Jurkat, Clone E6-1 (cell line): ENCODE data around the gene TBX19. TPM values are rescaled to one million over a fixed set of nuclear protein-coding genes. Genes with fewer than 3 reads are reported as not detected.

Experiments
- DNase-seq: peaks from one replicate; pipeline ENCODE4 v3.0.0-alpha.2; 2011; ENCODE audit warnings: low read depth, low spot score
- H3K4me3 ChIP-seq: 2 replicates; pipeline ENCODE4 v1.5.1; 2011; ENCODE audit warnings: mild to moderate bottlenecking, low read length, control low read depth, moderate library complexity
- polyA plus RNA-seq: library from polyadenylated mRNA; unstranded; fragments of >200 nt; gene quantifications from one replicate; pipeline ENCODE4 v1.2.1, GENCODE V29; 2012; ENCODE audit warnings: missing spikeins; ENCODE audit not compliant: insufficient read length, insufficient read depth

TBX19 gene
- 0.37 TPM for polyA plus RNA-seq

GRCh38 chr1:168280296-168280927 lies at the start of gene TBX19:
Gene TBX19, plus strand, starts transcription at chr1:168280877. Its CDS starts 214 bp downstream, at chr1:168281091.
- H3K4me3 ChIP-seq = no peak within 1 kb of the TSS
- DNase-seq = no peak

- H3K4me3 ChIP-seq = no peak overlapping the region
These were observed 45.7 kb upstream of the TBX19 start for GRCh38 chr1:168234846-168235547.

GRCh38 chr1:168235548-168235885 lies 45.2 kb upstream of the TBX19 start:
- H3K4me3 ChIP-seq = no peak overlapping the region

More at GRCh38 chr1:168234846-168235547, 45.7 kb upstream of the TBX19 start:
- DNase-seq = peak; percentile 57

GRCh38 chr1:168235937-168236336 lies 44.7 kb upstream of the TBX19 start:
- DNase-seq = no peak
- H3K4me3 ChIP-seq = no peak overlapping the region

More at GRCh38 chr1:168235548-168235885, 45.2 kb upstream of the TBX19 start:
- no peak for DNase-seq

- H3K4me3 ChIP-seq = no peak overlapping the region
- DNase-seq = no peak
These were observed 43.7 kb upstream of the TBX19 start for GRCh38 chr1:168236836-168237611.

- no peak overlapping the region for H3K4me3 ChIP-seq
- DNase-seq = no peak
These were observed 37.5 kb upstream of the TBX19 start for GRCh38 chr1:168243198-168243597.

- H3K4me3 ChIP-seq = no peak overlapping the region
- DNase-seq = peak; percentile 27
These were observed 37.0 kb upstream of the TBX19 start for GRCh38 chr1:168243636-168244212.

- no peak for DNase-seq
- no peak overlapping the region for H3K4me3 ChIP-seq
These were observed 35.6 kb upstream of the TBX19 start for GRCh38 chr1:168245042-168245441.

GRCh38 chr1:168246506-168246905 lies 34.2 kb upstream of the TBX19 start:
- no peak overlapping the region for H3K4me3 ChIP-seq
- DNase-seq = no peak

GRCh38 chr1:168252204-168252733 lies 28.4 kb upstream of the TBX19 start:
- DNase-seq = no peak
- no peak overlapping the region for H3K4me3 ChIP-seq

GRCh38 chr1:168256164-168256563 lies 24.5 kb upstream of the TBX19 start:
- H3K4me3 ChIP-seq = no peak overlapping the region
- no peak for DNase-seq

GRCh38 chr1:168257397-168257796 lies 23.3 kb upstream of the TBX19 start:
- H3K4me3 ChIP-seq = no peak overlapping the region
- no peak for DNase-seq

- no peak overlapping the region for H3K4me3 ChIP-seq
- no peak for DNase-seq
These were observed 21.1 kb upstream of the TBX19 start for GRCh38 chr1:168259567-168259966.

- DNase-seq = no peak
- no peak overlapping the region for H3K4me3 ChIP-seq
These were observed 20.3 kb upstream of the TBX19 start for GRCh38 chr1:168260393-168260792.

GRCh38 chr1:168261390-168261789 lies 19.3 kb upstream of the TBX19 start:
- no peak for DNase-seq
- no peak overlapping the region for H3K4me3 ChIP-seq

GRCh38 chr1:168263130-168263529 lies 17.5 kb upstream of the TBX19 start:
- no peak for DNase-seq
- H3K4me3 ChIP-seq = no peak overlapping the region

GRCh38 chr1:168264296-168264695 lies 16.4 kb upstream of the TBX19 start:
- DNase-seq = no peak
- no peak overlapping the region for H3K4me3 ChIP-seq

- DNase-seq = no peak
- no peak overlapping the region for H3K4me3 ChIP-seq
These were observed 15.1 kb upstream of the TBX19 start for GRCh38 chr1:168265596-168265995.

GRCh38 chr1:168266644-168267186 lies 14.0 kb upstream of the TBX19 start:
- no peak overlapping the region for H3K4me3 ChIP-seq
- DNase-seq = no peak
